GM08714 (cell line): ENCODE results near the gene SLCO6A1.

Experiments
- H3K4me3 ChIP-seq: fragments of 200-500 bp; sonication (Bioruptor generic); 2 replicates; pipeline ENCODE4 v1.5.1; 2014; ENCODE audit warnings: mild to moderate bottlenecking, low read length, inconsistent platforms
- ZNF274 ChIP-seq: IDR thresholded peaks from 2 replicates; pipeline ENCODE4 v1.6.1; 2012; ENCODE audit warnings: mild to moderate bottlenecking, low read depth, low read length

The SLCO6A1 gene, protein sequence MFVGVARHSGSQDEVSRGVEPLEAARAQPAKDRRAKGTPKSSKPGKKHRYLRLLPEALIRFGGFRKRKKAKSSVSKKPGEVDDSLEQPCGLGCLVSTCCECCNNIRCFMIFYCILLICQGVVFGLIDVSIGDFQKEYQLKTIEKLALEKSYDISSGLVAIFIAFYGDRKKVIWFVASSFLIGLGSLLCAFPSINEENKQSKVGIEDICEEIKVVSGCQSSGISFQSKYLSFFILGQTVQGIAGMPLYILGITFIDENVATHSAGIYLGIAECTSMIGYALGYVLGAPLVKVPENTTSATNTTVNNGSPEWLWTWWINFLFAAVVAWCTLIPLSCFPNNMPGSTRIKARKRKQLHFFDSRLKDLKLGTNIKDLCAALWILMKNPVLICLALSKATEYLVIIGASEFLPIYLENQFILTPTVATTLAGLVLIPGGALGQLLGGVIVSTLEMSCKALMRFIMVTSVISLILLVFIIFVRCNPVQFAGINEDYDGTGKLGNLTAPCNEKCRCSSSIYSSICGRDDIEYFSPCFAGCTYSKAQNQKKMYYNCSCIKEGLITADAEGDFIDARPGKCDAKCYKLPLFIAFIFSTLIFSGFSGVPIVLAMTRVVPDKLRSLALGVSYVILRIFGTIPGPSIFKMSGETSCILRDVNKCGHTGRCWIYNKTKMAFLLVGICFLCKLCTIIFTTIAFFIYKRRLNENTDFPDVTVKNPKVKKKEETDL

DNA sequence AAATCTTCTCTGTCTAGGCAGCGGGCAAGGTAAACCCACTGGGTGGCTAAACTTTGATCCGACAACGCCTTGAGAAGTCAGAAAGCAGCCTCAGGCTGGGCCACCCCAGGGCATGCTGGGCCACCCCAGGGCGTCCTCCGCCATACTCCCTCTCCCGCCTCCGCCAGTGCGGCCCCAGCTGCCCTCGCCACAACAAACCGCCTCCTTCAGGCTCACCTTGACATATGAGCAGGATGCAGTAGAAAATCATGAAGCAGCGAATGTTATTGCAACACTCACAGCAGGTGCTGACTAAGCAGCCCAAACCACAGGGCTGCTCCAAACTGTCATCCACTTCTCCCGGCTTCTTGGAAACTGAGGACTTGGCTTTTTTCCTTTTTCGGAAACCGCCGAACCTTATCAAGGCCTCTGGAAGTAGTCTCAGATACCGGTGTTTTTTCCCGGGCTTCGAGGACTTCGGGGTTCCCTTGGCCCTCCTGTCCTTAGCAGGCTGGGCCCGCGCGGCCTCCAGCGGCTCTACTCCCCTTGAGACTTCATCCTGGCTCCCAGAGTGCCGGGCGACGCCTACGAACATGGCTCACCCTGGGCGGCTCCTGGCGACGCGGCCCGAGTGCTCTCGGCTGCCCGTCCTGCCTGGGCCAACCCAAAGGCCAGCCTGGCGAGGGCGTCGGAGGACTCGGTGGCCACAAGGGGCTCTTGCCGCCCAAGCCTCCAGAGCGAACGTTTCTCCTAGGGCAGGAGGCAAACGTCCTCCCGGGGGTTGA is at the start of gene SLCO6A1:
SLCO6A1 (minus strand) TSS at position 731 of the 764 bp plus-strand sequence; CDS start at position 574, 157 bp downstream.
- no peak for TF ChIP-seq ZNF274

DNA sequence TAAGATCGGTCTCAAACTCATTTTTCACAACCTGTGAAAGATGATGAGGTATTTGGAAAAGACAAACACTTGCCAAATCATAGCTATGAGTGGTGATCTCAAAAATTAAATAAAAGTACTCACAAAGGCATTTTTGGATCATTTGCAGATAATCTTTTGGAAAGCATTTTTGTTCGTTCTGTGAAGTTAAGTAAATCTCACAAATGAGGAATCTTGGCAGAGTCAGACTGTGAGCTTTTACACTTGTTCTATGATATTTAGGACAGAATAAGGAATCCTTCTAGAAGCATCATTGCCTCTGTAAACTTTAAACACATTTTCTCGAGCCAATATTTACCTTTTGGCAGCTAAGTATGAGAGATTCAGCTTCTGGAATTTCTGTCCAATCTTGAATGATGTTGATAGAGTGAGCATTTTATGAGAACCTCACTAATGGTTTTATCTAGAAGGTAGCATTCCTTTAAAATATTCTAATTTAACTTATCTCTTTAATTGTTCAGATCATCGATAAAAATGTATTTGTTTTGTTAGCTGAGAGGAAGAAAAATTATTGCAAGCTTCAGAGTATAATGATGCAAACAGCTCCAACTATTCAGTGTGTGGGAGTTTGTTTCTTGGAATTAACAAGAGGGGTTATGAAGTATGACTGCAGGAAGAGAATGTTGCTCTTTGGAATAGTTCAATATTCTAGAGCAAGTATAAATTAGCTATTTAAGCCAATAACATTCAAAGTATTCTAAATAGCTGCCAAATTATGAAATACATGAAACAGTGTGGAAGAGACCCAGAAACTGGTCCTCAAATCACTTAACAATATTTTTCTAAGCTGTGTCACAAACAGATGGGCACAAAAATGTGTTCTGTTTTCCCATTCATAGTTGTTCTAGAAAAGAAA is 48.6 kb upstream of the SLCO6A1 start:
- no peak for TF ChIP-seq ZNF274
- no peak overlapping the region for H3K4me3 ChIP-seq

More for the DNA sequence above, at the start of gene SLCO6A1:
- H3K4me3 ChIP-seq, result no peak within 1 kb of the TSS

DNA sequence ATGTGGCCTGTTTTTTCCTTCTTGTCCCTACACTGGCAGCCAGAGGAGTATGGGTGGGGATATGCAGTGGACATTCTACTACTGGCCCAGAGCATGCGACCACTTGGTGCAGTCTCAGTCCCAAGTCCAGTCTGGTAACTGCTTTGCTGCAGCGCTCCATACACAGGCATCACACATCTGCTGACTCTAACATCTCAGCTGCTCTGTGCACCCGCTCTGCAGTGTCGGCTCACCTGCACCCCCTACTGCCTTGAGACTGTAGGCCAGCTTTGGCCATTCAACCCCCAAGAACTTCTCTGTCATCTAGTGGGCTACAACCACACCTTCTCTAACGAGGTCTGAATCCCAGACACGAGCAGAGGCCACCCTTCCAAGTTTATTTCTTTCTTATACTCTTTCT is 46.4 kb upstream of the SLCO6A1 start:
- H3K4me3 ChIP-seq, result no peak overlapping the region
- no peak for TF ChIP-seq ZNF274

DNA sequence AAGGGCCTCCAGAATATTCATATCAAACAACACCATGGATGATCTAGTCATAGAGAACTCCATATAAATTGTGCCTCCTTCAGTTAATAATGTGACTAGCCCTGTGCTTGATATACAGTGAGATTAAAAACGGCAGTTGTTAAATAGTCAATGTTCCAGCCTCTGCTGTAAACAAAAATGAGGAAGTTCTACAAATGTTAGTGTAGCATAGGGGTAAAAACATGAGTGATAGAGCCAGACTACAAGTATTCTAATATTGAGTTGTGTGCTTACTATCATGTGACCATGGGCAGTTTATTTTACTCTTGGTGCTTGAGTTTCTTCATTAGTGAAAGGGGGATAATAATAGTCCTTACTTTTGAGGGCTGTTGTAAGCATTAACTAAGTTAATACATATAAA is 43.3 kb upstream of the SLCO6A1 start:
- H3K4me3 ChIP-seq, result no peak overlapping the region
- no peak for TF ChIP-seq ZNF274

DNA sequence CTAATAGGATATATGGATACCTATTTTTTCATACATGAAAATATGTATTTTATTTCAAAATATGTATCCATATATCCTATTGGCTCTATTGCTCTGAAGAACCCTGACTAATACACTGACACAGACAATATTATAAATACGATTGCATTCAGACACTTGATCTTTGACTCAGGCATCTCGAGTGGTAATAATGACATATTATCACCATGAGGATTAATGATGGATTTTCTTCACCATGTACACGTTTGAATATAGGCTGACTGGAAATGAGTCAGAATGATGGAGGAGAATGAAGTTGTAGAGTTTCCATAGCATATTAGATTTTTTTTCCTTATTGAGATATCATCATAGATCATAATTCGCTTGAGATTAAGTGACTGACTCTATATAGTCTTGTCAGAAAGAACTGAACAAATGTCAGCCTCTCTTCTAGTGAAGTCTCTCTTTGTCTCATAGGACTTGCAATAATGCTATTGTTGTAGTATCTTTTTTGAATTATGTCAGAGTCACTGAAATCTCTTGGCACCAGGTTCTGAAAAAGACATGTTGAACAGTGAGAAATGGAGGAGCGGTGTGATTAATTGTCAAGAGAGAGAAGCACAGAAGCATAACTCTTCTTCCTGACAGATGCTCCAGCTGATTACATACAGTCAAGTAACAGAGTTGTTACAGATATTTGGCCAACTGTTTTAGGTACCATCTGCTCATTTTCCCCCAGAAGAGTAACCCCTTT is 41.4 kb upstream of the SLCO6A1 start:
- TF ChIP-seq ZNF274, result no peak
- H3K4me3 ChIP-seq, result no peak overlapping the region

GRCh38 chr5:102539562-102539961 is 40.8 kb upstream of the SLCO6A1 start:
- no peak for TF ChIP-seq ZNF274

GRCh38 chr5:102537011-102537410 is 38.2 kb upstream of the SLCO6A1 start:
- H3K4me3 ChIP-seq, result no peak overlapping the region
- no peak for TF ChIP-seq ZNF274

More at GRCh38 chr5:102539562-102539961, 40.8 kb upstream of the SLCO6A1 start:
- no peak overlapping the region for H3K4me3 ChIP-seq

GRCh38 chr5:102536323-102536928 is 37.6 kb upstream of the SLCO6A1 start:
- H3K4me3 ChIP-seq, result no peak overlapping the region
- TF ChIP-seq ZNF274, result no peak

GRCh38 chr5:102532123-102532522 is 33.3 kb upstream of the SLCO6A1 start:
- TF ChIP-seq ZNF274, result no peak

GRCh38 chr5:102531506-102531905 is 32.7 kb upstream of the SLCO6A1 start:
- H3K4me3 ChIP-seq, result no peak overlapping the region
- TF ChIP-seq ZNF274, result no peak

More at GRCh38 chr5:102532123-102532522, 33.3 kb upstream of the SLCO6A1 start:
- no peak overlapping the region for H3K4me3 ChIP-seq

DNA sequence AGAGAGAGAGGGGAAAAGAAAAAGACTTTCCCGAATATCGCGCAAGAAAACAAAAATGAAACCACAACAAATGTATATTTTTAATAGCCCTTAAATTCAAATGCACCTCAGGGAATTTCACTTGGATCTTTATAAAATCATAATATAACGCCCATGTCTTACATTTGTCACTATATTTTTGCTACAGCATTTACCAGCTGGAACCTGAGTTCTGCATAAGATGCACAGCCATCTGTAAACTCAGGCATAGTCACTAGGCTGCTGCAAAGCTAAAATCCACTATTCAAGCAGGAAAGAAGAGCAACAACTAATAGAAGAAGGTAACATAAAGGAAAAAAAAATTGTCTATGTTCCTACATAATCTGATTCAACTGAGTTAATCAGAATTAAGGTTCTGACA is 30.6 kb upstream of the SLCO6A1 start:
- no peak overlapping the region for H3K4me3 ChIP-seq
- no peak for TF ChIP-seq ZNF274

DNA sequence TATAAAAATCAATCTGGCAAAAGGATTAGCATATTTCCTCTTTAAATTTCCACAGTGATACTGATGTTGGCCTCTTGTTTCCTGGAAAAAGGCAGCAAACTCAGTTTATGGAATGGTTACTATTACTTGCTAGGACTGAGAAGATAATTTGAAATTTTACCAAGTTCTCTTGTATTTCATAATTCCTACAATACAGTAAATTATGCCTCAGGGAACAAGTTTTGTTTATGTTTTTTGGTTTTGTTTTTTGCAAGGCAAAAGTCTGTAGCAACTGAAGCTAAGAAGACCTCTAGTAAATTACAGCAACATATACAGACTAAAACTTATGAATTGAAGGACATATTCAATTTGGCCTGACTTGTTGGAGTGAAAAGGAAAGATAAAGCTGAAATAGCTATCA is 30.2 kb upstream of the SLCO6A1 start:
- H3K4me3 ChIP-seq, result no peak overlapping the region
- TF ChIP-seq ZNF274, result no peak
